Activated T-helper 1 cell treated with Interleukin-2 at 50 U/mL for 16 hours (primary cell): Measurements from ENCODE around the gene ARHGAP9.
"Not testable (repeated sequence)": the region's sequence is repeated elsewhere in the genome, so short reads cannot be mapped to it uniquely, and the experiment has no call there.

ENCODE experiments used
- DNase-seq: peaks from one replicate; pipeline ENCODE4 v3.0.0-alpha.2; 2020; ENCODE audit warnings: low read depth

Gene ARHGAP9

DNA sequence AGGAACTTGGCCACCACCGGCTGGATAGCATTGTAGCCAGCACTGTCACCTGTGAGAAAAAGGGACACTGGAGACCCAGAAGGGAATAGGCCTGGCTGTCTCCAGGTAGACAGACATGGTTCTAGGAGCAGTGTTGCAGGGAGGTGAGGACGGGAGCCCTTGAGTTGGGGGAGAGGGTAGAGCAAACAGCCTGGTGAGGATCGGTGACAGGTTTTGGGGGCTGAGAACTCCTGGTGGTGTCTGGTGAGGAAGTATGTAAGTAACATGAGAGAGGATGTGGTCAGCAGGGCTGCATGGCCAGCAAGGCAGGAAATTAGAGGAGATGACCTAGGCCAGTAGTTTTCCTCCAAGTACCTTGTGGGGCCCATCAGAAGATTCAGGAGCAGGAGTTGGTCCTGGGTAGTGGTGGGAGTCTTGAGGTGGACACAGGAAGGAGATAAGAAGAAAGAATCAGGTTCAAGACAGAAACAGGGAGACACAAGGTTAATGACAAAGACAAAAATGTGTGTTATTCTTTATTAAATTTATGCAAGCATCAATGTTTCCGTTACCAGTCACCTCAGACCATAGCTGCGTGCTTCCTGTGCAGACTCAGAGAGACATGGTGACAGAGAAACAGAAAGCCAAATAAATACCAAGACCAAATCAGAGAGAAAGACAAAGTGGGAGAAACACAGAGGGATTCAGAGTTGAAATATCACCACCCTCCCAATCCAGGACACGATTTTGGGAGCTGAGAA is at the start of gene ARHGAP9:
Gene ARHGAP9, minus strand, starts transcription at position 491 of the 740 bp plus-strand sequence. Its CDS starts 460 bp downstream, at position 31.
- no peak for DNase-seq

GRCh38 chr12:57528831-57529555 is 49.3 kb upstream of the ARHGAP9 start:
- DNase-seq: no peak

DNA sequence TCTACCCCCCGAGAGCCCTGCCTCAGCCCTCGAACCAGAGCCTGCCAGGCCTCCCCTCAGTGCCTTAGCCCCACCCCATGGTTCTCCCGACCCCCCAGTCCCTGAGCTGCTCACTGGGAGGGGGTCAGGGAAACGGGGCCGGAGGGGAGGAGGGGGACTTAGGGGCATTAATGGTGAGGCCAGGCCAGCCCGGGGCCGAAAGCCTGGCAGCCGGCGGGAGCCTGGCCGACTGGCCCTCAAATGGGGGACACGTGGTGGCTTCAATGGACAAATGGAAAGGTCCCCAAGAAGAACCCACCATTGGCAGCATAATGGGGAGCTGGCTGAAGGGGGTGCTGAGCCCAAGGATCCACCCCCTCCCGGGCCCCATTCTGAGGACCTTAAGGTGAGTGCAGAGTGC is 48.5 kb upstream of the ARHGAP9 start:
- DNase-seq: no peak

DNA sequence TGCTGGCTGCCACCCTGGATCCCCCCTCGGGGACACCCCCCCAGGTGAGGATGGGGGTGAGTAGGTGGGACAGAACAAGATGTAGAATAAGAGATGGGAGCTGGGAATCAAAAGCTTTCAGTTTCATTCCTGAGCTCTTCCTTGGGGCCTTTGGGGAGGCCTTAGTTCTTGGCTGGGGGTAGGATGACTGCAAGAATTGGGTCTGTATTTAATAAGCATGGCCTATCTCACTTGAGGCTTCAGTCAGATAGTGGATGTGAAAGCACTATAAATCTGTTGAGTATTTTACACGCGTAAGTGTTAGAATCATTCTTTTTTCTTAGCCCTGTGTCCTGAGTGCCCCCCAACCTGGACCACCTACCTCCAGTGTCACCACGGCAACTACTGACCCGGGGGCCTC is 47.5 kb upstream of the ARHGAP9 start:
- DNase-seq: no peak

DNA sequence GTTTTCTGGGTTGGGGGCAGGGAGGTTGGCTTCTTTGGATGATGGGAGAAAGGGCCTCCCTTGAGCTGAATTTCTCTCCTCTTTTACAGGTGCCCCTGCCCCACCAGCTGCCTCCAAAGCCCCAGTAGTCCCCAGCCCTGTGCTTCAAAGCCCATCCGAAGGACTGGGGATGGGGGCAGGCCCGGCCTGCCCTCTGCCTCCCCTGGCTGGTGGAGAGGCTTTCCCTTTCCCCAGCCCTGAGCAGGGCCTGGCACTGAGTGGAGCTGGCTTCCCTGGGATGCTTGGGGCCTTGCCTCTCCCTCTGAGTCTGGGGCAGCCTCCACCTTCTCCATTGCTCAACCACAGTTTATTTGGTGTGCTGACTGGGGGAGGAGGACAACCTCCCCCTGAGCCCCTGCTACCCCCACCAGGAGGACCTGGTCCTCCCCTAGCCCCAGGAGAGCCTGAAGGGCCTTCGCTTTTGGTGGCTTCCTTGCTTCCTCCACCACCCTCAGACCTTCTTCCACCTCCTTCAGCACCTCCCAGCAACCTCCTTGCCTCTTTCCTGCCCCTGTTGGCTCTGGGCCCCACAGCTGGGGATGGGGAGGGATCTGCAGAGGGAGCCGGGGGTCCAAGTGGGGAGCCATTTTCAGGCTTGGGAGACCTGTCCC is 46.9 kb upstream of the ARHGAP9 start:
- DNase-seq: no peak

GRCh38 chr12:57525615-57526383 is 46.1 kb upstream of the ARHGAP9 start:
- no peak for DNase-seq

GRCh38 chr12:57524814-57525614 is 45.3 kb upstream of the ARHGAP9 start:
- no peak for DNase-seq

- DNase-seq: no peak
Observed at GRCh38 chr12:57523706-57524614, 44.3 kb upstream of the ARHGAP9 start.

DNA sequence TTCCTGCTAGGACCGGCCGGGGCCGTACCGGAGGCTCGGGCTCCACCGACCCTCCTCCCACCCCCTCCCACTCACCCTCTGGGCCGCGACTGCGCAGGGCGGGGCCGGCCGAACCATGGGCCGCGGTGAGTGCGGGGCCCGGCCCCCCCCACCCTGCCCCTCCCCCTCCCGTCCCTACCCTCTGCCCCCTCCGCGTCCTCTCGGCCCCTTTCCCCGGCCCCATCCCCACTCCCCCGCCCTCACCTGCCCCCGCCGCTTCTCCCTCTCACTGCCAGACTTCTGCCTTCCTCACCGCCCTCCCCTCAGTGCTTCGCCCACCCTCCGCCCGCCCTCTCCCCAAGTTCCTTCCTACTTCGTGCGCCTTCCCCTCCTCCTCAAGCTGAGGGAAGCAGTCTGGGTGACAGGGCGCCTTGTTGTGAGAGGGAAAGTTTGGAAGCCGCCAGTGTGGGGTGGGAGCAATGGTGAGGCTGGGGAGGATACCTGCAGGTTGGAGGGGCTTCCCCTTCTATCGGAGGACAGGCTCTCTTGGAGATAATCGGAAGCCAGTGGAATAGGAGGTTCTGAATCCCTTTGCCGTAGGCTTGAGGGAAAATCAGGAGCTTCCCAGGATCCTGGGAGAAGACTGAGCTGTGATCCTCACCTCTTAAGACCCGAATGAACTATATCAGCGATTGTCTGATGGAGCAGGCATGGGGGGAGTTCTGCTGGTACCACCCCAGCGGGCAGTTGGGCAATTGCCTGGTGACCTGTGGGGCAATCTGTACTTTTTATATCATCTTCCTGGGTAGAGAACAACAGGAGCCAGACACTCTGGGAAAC is 43.4 kb upstream of the ARHGAP9 start:
- DNase-seq: no peak

DNA sequence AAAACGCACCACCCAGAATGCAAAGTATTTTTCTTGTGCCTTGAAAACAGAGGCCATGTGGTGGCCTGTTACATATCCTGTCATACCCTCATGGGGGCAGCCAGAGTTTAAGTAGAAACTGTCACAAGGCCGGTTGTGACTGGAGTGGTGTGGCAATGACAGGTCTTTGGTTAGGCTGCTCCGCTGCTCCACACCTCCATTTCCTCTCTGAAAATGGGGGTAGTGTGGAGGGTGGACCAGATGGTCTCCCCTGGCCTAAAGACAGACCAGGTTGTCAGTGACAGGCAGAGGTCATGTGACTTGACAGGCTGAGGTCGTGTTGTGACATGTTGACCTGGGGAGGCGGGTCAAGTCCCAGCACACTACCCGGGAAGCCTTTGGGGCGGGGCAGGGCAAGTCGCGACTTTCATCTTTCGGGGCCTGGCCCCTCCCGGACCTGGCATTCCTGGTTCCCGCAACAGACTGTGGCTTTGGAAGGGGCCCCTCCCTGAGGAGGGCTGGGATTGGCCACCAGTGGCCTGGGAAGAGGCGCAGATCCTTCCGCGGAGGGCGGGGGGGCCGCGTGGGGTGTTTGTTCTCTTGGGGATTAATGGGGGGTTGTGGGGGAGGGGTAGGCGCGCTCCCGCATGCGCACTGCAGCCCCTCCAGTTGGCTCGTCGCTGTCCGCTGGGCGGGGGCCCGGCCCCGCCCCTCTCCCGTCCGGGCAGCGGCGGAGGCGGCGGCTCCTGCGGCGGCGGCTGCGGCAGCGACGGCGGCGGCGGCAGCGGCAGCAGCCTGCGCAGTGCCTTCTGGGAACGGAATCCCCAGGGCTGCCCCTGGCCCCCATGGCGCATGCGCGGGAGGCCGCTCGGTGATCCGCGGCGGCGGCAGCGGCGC is 42.6 kb upstream of the ARHGAP9 start, which contains the start of gene MBD6:
Gene MBD6, plus strand, starts transcription at position 814 of the 876 bp plus-strand sequence. CDS start 1,480 bp downstream, outside the sequence.
- peak; percentile 89 for DNase-seq

GRCh38 chr12:57521525-57522010 is 41.9 kb upstream of the ARHGAP9 start:
- DNase-seq: no peak

GRCh38 chr12:57520053-57520818 is 40.6 kb upstream of the ARHGAP9 start, which contains the start of gene DDIT3:
Gene DDIT3 (minus strand): TSS chr12:57520514. CDS start chr12:57517406, 3,108 bp downstream.
- peak; percentile 100 for DNase-seq

DNA sequence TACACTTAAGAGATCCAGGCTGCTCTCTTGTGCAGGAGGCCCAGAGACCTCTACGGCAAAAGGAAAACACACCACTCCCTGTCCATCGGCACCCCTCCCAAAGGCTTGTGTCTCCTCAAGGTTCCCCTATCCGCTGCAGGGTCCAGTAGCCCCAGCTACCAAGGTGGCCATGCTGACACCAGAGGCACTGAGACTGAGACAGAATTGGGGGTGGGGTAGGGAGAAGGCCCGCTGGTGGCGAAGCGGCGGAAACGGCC is 40.1 kb upstream of the ARHGAP9 start:
- no peak for DNase-seq

DNA sequence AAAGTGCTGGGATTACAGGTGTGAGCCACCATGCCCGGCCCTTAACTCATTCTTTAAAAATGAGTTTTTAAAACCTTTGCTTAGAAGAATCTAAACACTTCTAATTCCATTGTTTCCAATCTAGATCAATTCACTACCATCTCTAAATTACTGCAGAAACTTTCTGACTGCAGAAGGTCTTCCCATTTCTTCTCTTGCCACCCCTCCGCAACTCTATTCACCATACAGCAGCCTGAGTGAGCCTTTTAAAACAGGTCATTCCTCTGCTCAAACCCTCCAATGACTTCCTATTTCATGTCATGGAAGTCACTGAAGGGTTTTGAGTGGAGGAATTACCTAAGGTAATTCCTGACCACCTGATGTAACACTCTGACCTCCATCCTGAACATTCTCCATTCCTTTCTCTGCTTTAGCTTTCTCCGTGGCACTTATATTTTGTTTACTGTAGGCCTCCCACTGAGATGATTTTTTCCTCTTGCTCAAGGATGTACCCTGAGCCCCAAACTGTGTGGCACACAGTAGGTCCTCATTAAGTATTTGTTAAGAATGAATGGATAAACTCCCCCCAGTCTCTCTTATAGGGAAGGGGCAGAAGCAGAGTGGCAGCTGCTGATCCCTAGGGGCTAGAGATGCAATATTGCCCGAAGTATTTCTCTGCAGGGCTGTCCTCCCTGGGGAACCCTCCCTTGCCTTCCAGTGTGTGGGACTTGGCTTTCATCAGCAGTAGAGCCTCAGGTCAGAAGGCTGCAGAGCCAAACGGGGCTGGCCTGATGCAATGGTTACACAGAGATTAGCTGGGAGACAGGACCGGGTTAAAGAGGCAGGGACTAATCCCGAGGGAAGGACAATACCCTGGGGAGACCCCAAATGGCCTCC is 39.5 kb upstream of the ARHGAP9 start:
- no peak for DNase-seq

DNA sequence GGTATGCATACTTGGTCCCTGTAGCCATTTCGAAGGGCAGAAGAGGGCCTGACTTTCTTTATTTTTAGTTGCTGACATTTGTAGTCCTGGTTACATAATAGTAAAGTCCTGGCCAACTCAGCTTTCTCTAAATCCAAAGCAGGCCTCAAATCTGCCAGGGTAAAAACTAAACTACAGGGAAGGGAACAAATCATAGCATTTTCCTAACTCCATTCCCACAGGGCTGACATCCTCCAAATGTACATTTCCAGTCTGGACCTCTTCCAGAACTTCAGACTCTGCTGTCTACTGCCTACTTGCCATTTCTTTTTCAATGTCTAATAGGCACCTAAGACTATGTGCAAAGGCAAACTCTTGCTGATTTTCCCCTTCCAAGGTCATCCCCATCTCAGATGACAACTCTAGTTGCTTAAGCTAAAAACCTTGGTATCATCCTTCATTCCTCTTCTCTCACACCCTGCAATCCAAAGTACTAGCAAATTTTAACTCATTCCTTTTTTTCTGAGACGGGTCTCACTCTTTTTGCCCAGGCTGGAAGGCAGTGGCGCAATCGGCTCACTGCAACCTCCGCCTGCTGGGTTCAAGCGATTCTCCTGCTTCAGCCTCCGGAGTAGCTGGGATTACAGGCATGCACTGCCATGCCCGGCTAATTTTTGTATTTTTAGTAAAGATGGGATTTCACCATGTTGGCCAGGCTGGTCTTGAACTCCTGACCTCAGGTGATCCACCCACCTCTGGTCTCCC is 38.7 kb upstream of the ARHGAP9 start:
- DNase-seq: no peak

DNA sequence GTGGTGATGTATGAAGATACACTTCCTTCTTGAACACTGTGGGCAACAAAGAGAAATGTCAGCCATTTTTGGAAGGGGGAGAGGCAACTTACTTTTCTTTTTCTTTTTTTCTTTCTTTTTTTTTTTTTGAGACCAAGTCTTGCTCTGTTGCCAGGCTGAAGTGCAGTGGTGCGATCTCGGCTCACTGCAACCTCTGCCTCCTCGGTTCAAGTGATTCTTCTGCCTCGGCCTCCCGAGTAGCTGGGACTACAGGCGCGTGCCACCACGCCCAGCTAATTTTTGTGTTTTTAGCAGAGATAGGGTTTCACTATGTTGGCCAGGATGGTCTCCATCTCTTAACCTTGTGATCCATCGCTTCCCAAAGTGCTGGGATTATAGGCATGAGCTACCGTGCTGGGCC is 38.1 kb upstream of the ARHGAP9 start:
- not testable (repeated sequence) for DNase-seq
